Esophagus muscularis mucosa (tissue), 4 donors: Measurements from ENCODE around the gene B3GNT5.

Source experiments
- EP300 ChIP-seq: sonication (generic); formaldehyde crosslinking; IDR thresholded peaks from one replicate; pipeline ENCODE4 v1.6.1; 2017; ENCODE audit warnings: antibody characterized with exemption
- POLR2A ChIP-seq: fragments of 450-650 bp; IDR thresholded peaks from one replicate; pipeline ENCODE4 v1.6.1; 2017; ENCODE audit warnings: antibody characterized with exemption, moderate library complexity, mild to moderate bottlenecking, low read depth
- POLR2AphosphoS5 ChIP-seq, 2 donors: sonication (generic); formaldehyde crosslinking; IDR thresholded peaks; one replicate each; pipeline ENCODE4 v1.6.1; 2017; ENCODE audit warnings: antibody characterized with exemption in 2 of 2
- TF ChIP-seq, protein P1 (sequence below), 3 experiments: fragments of 200-600 bp in 2 of 3; fragments of 450-650 bp in 1 of 3; sonication (generic) in 2 of 3; IDR thresholded peaks; one replicate each; pipeline ENCODE4 v1.5.1; 2017 to 2019; ENCODE audit warnings: antibody characterized with exemption in 3 of 3, mild to moderate bottlenecking in 2 of 3, moderate library complexity in 1 of 3

DNA sequence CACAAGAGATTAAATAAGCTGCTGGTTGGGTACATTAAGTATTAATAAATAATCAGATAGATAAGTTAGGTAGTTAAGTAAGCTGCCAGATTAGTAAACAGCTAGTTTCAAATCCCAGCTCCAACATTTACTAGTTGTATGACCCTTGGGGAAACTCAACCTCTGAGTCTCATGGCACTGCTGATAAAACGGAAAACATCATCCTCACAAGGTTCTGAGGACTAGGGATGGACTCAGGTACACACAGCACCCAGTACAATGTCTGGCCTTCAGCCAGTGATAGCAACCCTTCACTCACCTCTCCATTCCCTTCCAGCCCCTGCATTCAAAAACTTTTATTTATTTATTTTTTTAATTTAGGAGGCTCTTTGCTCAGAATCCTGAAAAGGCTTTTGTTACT, 32.3 kb downstream of the B3GNT5 start:
- TF ChIP-seq POLR2AphosphoS5 (IDR thresholded peaks at IDR 0.05): no peak
- TF ChIP-seq POLR2A: no peak
- TF ChIP-seq, protein P1, sequence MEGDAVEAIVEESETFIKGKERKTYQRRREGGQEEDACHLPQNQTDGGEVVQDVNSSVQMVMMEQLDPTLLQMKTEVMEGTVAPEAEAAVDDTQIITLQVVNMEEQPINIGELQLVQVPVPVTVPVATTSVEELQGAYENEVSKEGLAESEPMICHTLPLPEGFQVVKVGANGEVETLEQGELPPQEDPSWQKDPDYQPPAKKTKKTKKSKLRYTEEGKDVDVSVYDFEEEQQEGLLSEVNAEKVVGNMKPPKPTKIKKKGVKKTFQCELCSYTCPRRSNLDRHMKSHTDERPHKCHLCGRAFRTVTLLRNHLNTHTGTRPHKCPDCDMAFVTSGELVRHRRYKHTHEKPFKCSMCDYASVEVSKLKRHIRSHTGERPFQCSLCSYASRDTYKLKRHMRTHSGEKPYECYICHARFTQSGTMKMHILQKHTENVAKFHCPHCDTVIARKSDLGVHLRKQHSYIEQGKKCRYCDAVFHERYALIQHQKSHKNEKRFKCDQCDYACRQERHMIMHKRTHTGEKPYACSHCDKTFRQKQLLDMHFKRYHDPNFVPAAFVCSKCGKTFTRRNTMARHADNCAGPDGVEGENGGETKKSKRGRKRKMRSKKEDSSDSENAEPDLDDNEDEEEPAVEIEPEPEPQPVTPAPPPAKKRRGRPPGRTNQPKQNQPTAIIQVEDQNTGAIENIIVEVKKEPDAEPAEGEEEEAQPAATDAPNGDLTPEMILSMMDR (IDR thresholded peaks at IDR 0.05): no peak
- TF ChIP-seq EP300: no peak
